HepG2 (cell line): ENCODE measurements around the gene HEXD. TPM values are rescaled to one million over a fixed set of nuclear protein-coding genes. Genes with fewer than 3 reads are reported as not detected.
A peak's percentile ranks its signal among the peaks of the same experiment; 100 is the strongest.

Source experiments
- AKAP8 ChIP-seq: sonication (generic); formaldehyde crosslinking; IDR thresholded peaks from 2 replicates; pipeline ENCODE4 v1.5.1; 2020; ENCODE audit warnings: mild to moderate bottlenecking, missing genetic modification reagents
- ERF ChIP-seq: IDR thresholded peaks from 2 replicates; pipeline ENCODE4 v1.6.1; 2018; ENCODE audit warnings: missing biosample characterization, missing genetic modification reagents
- FIP1L1 ChIP-seq: fragments of 200-400 bp; formaldehyde crosslinking; IDR thresholded peaks from 2 replicates; pipeline ENCODE4 v1.6.1; 2018; ENCODE audit warnings: low read depth, mild to moderate bottlenecking, low read length, moderate library complexity, borderline replicate concordance; ENCODE audit not compliant: insufficient read depth
- NFYB ChIP-seq: sonication (generic); formaldehyde crosslinking; IDR thresholded peaks from 2 replicates; pipeline ENCODE4 v1.4.0; 2020; ENCODE audit warnings: missing genetic modification reagents
- PITX1 ChIP-seq: sonication (generic); formaldehyde crosslinking; IDR thresholded peaks from 2 replicates; pipeline ENCODE4 v1.5.1; 2020; ENCODE audit warnings: mild to moderate bottlenecking, missing genetic modification reagents
- REL ChIP-seq: sonication (generic); formaldehyde crosslinking; conservative IDR thresholded peaks from 2 replicates; pipeline ENCODE4 v1.8.0; 2022; ENCODE audit warnings: mild to moderate bottlenecking, missing genetic modification reagents, moderate library complexity
- ZNF333 ChIP-seq: sonication (generic); formaldehyde crosslinking; IDR thresholded peaks from 2 replicates; pipeline ENCODE4 v1.4.0; 2020; ENCODE audit warnings: mild to moderate bottlenecking, missing genetic modification reagents, borderline replicate concordance
- ZNF552 ChIP-seq: sonication (generic); formaldehyde crosslinking; IDR thresholded peaks from 2 replicates; pipeline ENCODE4 v1.9.0; 2022; ENCODE audit warnings: missing genetic modification reagents, mild to moderate bottlenecking, borderline replicate concordance
- ZNF563 ChIP-seq: sonication (generic); formaldehyde crosslinking; IDR thresholded peaks from 2 replicates; pipeline ENCODE4 v1.8.0; 2022; ENCODE audit warnings: mild to moderate bottlenecking, moderate library complexity, missing genetic modification reagents
- ZNF567 ChIP-seq: sonication (generic); formaldehyde crosslinking; IDR thresholded peaks from 2 replicates; pipeline ENCODE4 v1.8.1; 2023; ENCODE audit warnings: mild to moderate bottlenecking, missing genetic modification reagents, borderline replicate concordance
- ZNF569 ChIP-seq: sonication (generic); formaldehyde crosslinking; IDR thresholded peaks from 2 replicates; pipeline ENCODE4 v1.5.0; 2020; ENCODE audit warnings: mild to moderate bottlenecking, missing genetic modification reagents, moderate library complexity, borderline replicate concordance
- ZNF619 ChIP-seq: sonication (generic); formaldehyde crosslinking; IDR thresholded peaks from 2 replicates; pipeline ENCODE4 v1.4.0; 2020; ENCODE audit warnings: mild to moderate bottlenecking, missing genetic modification reagents
- polyA plus RNA-seq, 8 experiments: library from polyadenylated mRNA; depleted of rRNA in 3 of 8; stranded (reverse) in 7 of 8; unstranded in 1 of 8; fragments of >200 nt; fragmentation: Illumina TruSeq in 4 of 8; extraction: Trizol in 4 of 8; gene quantifications; 2 replicates each; pipeline versions ENCODE4 v1.2.1 to v1.2.3, GENCODE V29; 2011 to 2016; ENCODE audit warnings: low read depth in 4 of 8, missing spikeins in 1 of 8, mixed read lengths in 1 of 8; ENCODE audit not compliant: insufficient read depth in 1 of 8
- total RNA-seq, 5 experiments: library from RNA; depleted of rRNA; stranded (reverse); fragments of >200 nt; fragmentation: Illumina TruSeq; extraction: Trizol; gene quantifications; 2 replicates each; pipeline ENCODE4 v1.2.3, GENCODE V29; 2016; ENCODE audit warnings: low read depth in 1 of 5
- TF ChIP-seq, protein P1 (sequence below): fragments of 450-650 bp; IDR thresholded peaks from 2 replicates; pipeline ENCODE4 v1.6.1; 2016
- TF ChIP-seq, protein P2 (sequence below): sonication (generic); formaldehyde crosslinking; IDR thresholded peaks from 2 replicates; pipeline ENCODE4 v1.5.0; 2020; ENCODE audit warnings: missing genetic modification reagents, mild to moderate bottlenecking, borderline replicate concordance
- TF ChIP-seq, protein P3 (sequence below): sonication (generic); formaldehyde crosslinking; IDR thresholded peaks from 2 replicates; pipeline ENCODE4 v1.9.0; 2021; ENCODE audit warnings: missing genetic modification reagents, mild to moderate bottlenecking, borderline replicate concordance
- TF ChIP-seq, protein P4 (sequence below): IDR thresholded peaks from 2 replicates; pipeline ENCODE4 v1.6.1; 2016; ENCODE audit warnings: missing compliant biosample characterization, missing genetic modification reagents, borderline replicate concordance
- TF ChIP-seq, protein P5 (sequence below): sonication (generic); formaldehyde crosslinking; IDR thresholded peaks from 2 replicates; pipeline ENCODE4 v1.8.0; 2022; ENCODE audit warnings: mild to moderate bottlenecking, missing genetic modification reagents, borderline replicate concordance
- TF ChIP-seq, protein P6 (sequence below): IDR thresholded peaks from 2 replicates; pipeline ENCODE4 v1.6.1; 2016

HEXD gene
- total and polyA plus RNA-seq, 2 of the 13 experiments (the other 11 are each of a cell fraction or from before 2014, with no cell fraction given) = 22.3 to 41.8 TPM

DNA sequence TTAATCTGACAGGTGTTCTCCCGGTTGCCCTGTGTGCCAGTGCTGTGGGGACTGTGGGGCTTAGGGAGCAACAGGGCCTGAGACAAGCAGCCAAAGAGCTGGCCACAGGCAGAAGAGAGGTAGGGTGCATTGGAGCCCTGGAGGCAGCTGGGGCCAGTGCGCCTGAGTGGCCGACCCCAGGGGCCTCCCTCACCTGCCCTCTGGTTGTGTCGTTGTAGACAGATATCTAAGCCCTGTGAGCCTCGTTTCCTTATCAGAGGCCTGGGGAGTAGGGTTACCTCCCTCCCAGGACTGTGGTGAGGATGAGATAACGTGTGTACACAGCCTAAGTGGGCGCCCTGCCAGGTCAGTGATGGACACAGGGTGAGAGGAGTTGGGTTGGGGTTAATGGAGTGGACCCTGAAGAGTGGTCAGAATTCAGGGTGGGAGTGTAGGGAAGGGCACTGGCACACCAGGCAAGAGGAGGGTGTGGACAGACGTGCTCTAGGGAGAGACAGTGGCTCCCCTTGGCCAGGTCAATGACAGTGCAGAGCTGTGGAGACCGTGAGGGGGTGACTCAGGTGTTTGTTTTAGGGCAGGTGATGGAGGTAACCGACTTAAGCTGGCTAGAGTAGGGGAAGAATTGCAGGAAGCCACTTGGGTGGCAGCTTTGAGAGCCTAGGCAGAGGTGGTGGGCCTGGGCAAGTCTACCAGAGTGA is 43.8 kb downstream of the HEXD start (continued):
- TF ChIP-seq PITX1 (CRISPR knock-in tag) (peak; percentile 59), ZNF333 (CRISPR knock-in tag) (no peak), ZNF563 (CRISPR knock-in tag) (0 out of 2 replicates have a peak, but pooled peaks have one; percentile 54), ZNF552 (CRISPR knock-in tag) (no peak), ZNF619 (CRISPR knock-in tag) (peak; percentile 71; the same call in 1 of the 2 replicates), ERF (no peak), AKAP8 (CRISPR knock-in tag) (no peak), NFYB (CRISPR knock-in tag) (no peak), ZNF567 (no peak), REL (no peak), ZNF569 (CRISPR knock-in tag) (no peak), FIP1L1 (no peak)
- TF ChIP-seq, protein P1, sequence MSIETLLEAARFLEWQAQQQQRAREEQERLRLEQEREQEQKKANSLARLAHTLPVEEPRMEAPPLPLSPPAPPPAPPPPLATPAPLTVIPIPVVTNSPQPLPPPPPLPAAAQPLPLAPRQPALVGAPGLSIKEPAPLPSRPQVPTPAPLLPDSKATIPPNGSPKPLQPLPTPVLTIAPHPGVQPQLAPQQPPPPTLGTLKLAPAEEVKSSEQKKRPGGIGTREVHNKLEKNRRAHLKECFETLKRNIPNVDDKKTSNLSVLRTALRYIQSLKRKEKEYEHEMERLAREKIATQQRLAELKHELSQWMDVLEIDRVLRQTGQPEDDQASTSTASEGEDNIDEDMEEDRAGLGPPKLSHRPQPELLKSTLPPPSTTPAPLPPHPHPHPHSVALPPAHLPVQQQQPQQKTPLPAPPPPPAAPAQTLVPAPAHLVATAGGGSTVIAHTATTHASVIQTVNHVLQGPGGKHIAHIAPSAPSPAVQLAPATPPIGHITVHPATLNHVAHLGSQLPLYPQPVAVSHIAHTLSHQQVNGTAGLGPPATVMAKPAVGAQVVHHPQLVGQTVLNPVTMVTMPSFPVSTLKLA = no peak
- TF ChIP-seq, protein P2, sequence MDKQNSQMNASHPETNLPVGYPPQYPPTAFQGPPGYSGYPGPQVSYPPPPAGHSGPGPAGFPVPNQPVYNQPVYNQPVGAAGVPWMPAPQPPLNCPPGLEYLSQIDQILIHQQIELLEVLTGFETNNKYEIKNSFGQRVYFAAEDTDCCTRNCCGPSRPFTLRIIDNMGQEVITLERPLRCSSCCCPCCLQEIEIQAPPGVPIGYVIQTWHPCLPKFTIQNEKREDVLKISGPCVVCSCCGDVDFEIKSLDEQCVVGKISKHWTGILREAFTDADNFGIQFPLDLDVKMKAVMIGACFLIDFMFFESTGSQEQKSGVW (CRISPR knock-in tag) = no peak
- TF ChIP-seq, protein P3, sequence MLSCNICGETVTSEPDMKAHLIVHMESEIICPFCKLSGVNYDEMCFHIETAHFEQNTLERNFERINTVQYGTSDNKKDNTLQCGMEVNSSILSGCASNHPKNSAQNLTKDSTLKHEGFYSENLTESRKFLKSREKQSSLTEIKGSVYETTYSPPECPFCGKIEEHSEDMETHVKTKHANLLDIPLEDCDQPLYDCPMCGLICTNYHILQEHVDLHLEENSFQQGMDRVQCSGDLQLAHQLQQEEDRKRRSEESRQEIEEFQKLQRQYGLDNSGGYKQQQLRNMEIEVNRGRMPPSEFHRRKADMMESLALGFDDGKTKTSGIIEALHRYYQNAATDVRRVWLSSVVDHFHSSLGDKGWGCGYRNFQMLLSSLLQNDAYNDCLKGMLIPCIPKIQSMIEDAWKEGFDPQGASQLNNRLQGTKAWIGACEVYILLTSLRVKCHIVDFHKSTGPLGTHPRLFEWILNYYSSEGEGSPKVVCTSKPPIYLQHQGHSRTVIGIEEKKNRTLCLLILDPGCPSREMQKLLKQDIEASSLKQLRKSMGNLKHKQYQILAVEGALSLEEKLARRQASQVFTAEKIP (CRISPR knock-in tag) = no peak
- TF ChIP-seq, protein P4, sequence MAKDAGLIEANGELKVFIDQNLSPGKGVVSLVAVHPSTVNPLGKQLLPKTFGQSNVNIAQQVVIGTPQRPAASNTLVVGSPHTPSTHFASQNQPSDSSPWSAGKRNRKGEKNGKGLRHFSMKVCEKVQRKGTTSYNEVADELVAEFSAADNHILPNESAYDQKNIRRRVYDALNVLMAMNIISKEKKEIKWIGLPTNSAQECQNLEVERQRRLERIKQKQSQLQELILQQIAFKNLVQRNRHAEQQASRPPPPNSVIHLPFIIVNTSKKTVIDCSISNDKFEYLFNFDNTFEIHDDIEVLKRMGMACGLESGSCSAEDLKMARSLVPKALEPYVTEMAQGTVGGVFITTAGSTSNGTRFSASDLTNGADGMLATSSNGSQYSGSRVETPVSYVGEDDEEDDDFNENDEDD = no peak
- TF ChIP-seq, protein P5, sequence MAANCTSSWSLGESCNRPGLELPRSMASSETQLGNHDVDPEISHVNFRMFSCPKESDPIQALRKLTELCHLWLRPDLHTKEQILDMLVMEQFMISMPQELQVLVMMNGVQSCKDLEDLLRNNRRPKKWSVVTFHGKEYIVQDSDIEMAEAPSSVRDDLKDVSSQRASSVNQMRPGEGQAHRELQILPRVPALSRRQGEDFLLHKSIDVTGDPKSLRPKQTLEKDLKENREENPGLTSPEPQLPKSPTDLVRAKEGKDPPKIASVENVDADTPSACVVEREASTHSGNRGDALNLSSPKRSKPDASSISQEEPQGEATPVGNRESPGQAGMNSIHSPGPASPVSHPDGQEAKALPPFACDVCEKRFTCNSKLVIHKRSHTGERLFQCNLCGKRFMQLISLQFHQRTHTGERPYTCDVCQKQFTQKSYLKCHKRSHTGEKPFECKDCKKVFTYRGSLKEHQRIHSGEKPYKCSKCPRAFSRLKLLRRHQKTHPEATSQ = no peak
- TF ChIP-seq, protein P6, sequence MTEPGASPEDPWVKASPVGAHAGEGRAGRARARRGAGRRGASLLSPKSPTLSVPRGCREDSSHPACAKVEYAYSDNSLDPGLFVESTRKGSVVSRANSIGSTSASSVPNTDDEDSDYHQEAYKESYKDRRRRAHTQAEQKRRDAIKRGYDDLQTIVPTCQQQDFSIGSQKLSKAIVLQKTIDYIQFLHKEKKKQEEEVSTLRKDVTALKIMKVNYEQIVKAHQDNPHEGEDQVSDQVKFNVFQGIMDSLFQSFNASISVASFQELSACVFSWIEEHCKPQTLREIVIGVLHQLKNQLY (CRISPR knock-in tag) = no peak
